ENCODE data around the gene ZFAND3.

DNA sequence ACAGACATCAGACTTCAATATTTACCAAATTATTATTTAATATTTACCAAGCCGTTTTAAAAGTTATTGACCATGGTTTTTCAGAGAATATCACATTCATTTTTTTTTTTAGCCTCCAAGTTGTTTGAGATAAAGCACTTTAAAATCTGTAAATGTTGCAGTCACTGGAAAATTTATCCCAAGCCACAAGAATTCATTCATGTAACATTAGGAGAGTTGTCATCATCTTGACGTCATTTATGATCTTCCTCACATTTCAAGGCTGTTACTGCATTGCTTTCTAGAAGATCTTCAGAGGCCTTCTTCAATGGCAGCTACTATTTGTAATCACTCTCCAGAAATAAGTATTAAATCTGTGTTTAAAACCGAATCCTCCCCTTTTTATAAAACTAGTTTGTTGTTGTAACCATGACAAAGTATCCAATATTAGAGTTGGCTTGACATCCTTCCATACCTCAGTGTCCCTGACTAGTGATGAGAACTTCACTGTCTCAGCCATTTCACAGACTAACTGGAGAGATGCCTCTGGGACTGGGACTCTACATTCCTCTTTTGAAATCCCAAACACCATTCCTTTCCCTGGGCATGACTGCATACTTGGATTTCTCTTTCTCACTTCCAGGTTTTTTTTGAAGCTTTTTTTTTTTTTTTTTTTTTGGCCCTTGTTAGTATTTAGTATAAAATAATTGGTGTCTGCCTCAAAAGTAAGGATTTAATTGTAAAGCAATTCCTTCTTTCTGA, 100.1 kb downstream of the ZFAND3 start:
- TF ChIP-seq CTCF (IDR thresholded peaks at IDR 0.05) (no peak), ZFX (IDR thresholded peaks at IDR 0.05; ENCODE audit: borderline replicate concordance) (no peak)
